ENCODE results near the gene EVC. TPM values are rescaled to one million over a fixed set of nuclear protein-coding genes. Genes with fewer than 3 reads are reported as not detected.

EVC gene
- total and polyA plus RNA-seq, 9 donors, result 16.4 to 63.5 (median 47.6) TPM

DNA sequence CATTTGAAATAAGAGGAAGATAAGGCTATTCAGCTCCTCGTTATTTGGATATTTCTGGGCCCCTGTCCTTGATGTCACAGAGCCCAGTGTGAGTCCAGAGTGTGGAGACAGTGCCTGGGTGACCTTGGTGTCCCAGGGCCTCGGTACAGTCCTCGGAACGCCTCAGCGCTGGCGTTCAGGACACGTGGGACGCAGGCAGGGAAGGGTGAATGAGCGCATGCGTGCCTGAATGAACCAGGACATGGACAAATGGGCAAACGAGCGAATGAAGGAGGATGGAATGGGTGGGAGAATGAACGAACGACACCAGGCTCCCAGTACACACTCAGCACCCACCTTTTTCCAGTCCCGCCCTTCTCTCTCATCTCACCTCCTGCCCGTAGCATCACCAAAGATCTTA is 44.2 kb downstream of the EVC start:
- H3K36me3 ChIP-seq, result peaks cover 5% of the 10 kb centered on the region
- 86 to 94% (median 94%) methylated on average over 16 of the region's 16 CpGs for WGBS, 3 donors
- H3K9me3 ChIP-seq, result no peaks in the 10 kb centered on the region
- no peak overlapping the region for H3K27ac ChIP-seq
- H3K4me3 ChIP-seq, result no peak overlapping the region
- no peak for TF ChIP-seq POLR2A (IDR thresholded peaks at IDR 0.05)
- no peak for TF ChIP-seq EP300 (IDR thresholded peaks at IDR 0.05)
- TF ChIP-seq, protein P1, sequence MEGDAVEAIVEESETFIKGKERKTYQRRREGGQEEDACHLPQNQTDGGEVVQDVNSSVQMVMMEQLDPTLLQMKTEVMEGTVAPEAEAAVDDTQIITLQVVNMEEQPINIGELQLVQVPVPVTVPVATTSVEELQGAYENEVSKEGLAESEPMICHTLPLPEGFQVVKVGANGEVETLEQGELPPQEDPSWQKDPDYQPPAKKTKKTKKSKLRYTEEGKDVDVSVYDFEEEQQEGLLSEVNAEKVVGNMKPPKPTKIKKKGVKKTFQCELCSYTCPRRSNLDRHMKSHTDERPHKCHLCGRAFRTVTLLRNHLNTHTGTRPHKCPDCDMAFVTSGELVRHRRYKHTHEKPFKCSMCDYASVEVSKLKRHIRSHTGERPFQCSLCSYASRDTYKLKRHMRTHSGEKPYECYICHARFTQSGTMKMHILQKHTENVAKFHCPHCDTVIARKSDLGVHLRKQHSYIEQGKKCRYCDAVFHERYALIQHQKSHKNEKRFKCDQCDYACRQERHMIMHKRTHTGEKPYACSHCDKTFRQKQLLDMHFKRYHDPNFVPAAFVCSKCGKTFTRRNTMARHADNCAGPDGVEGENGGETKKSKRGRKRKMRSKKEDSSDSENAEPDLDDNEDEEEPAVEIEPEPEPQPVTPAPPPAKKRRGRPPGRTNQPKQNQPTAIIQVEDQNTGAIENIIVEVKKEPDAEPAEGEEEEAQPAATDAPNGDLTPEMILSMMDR (IDR thresholded peaks at IDR 0.05), result no peak
- DNase-seq, result no peak
- intact Hi-C loops (cut with DNase I), result no loop called here
- H3K27me3 ChIP-seq, result no peaks in the 10 kb centered on the region
- H3K4me1 ChIP-seq (ENCODE audit: insufficient read depth), result no peaks in the 10 kb centered on the region

DNA sequence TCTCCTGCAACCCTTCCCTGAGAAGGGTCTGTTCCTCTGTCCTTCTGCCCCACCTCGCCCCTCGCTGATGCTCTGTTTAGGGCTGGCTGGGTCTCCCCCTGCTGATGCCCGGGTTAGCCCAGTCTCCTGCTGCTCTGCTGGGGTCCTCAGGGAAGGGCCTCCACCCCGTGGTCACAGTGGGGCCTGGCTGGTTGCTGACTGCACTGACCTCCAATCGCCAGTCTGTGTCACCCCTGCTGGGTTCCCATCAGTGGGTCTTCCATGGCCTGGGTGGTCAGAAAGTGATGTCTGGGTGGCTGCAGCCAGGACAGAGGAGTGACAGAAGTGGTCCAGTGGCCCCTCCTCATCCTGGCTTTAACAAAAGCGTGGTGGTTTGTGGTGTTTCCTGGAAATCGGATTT is 44.7 kb downstream of the EVC start:
- WGBS, 3 donors, result 78 to 93% (median 89%) methylated on average over 6 to 7 of the region's 7 CpGs
- intact Hi-C loops (cut with DNase I), result no loop called here
- TF ChIP-seq EP300 (IDR thresholded peaks at IDR 0.05), result no peak
- no peak for TF ChIP-seq POLR2A (IDR thresholded peaks at IDR 0.05)
- TF ChIP-seq, protein P1 (IDR thresholded peaks at IDR 0.05), result no peak
- peaks cover 5% of the 10 kb centered on the region for H3K36me3 ChIP-seq
- no peak for DNase-seq
- no peaks in the 10 kb centered on the region for H3K9me3 ChIP-seq
- H3K4me1 ChIP-seq (ENCODE audit: insufficient read depth), result no peaks in the 10 kb centered on the region
- no peak overlapping the region for H3K4me3 ChIP-seq
- no peak overlapping the region for H3K27ac ChIP-seq
- no peaks in the 10 kb centered on the region for H3K27me3 ChIP-seq

DNA sequence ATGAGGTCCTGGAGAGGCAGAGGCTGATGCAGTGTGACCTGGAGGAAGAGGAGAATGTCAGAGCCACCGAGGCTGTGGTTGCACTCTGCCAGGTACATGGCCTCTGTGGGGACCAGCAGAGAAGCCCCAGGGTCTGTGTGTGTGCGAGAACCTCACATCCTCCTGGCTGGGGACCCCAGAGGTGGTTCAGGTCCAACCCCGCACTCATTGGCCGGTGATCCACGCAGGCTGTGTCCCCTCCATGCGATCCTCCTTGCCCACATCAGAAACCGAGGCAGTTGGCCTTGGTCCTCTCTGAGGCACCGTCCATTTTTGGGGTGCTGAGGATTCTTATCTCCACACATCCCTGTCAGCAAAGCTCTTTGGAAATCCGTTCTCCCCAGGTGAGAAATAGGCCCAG is 45.3 kb downstream of the EVC start:
- Histone ChIP-seq H3K4me1 (ENCODE audit: insufficient read depth) (no peaks in the 10 kb centered on the region), H3K27ac (no peak overlapping the region), H3K27me3 (no peaks in the 10 kb centered on the region), H3K36me3 (peaks cover 5% of the 10 kb centered on the region), H3K4me3 (no peak overlapping the region), H3K9me3 (no peaks in the 10 kb centered on the region)
- WGBS, 3 donors, result 91 to 97% (median 96%) methylated on average over 9 of the region's 9 CpGs
- no peak for DNase-seq
- no peak for TF ChIP-seq POLR2A (IDR thresholded peaks at IDR 0.05)
- TF ChIP-seq EP300 (IDR thresholded peaks at IDR 0.05), result no peak
- TF ChIP-seq, protein P1 (IDR thresholded peaks at IDR 0.05), result no peak
- intact Hi-C loops (cut with DNase I), result no loop called here

DNA sequence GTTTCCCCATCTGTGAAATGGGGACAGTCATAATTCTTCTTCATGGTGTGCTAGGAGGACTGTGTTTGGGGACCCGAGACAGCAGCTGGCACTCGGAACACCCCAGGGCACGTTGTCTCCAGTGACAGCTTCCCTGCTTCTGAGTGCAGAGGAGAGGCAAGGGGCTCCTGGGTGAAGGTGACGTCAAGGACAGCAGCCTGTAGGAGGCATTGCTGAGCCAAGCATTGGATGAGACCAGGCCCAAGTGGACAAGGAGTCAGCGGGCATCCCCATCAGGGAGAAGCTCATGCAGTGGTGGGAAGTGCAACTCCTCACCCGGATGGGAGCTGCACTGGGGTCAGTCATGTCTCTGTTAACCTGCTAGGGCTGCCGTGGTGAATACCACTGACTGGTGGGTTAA is 46.1 kb downstream of the EVC start:
- Histone ChIP-seq H3K4me3 (no peak overlapping the region), H3K27ac (no peak overlapping the region), H3K36me3 (peaks cover 5% of the 10 kb centered on the region), H3K9me3 (no peaks in the 10 kb centered on the region), H3K27me3 (no peaks in the 10 kb centered on the region), H3K4me1 (ENCODE audit: insufficient read depth) (no peaks in the 10 kb centered on the region)
- DNase-seq, result no peak
- intact Hi-C loops (cut with DNase I), result no loop called here
- TF ChIP-seq, protein P1 (IDR thresholded peaks at IDR 0.05), result no peak
- TF ChIP-seq EP300 (IDR thresholded peaks at IDR 0.05) (no peak), POLR2A (IDR thresholded peaks at IDR 0.05) (no peak)
- WGBS, 3 donors, result 94 to 96% (median 95%) methylated on average over 7 of the region's 7 CpGs

DNA sequence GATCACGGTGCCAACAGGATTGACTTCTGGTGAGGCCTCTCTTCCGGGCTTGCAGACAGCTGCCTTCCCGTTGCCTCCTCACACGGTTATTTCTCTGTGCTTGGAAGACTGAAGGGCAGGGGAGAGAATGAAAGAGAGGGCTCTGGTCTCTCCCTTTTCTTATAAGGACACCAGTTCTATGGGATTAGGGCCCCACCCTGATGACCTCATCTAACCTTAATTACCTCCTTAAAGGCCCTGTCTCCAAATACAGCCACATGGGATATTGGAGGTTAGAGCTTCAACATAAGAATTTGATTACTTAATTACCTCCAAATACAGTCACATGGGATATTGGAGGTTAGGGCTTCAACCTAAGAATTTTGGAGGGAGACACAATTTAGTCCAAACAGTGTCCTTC is 46.5 kb downstream of the EVC start:
- H3K36me3 ChIP-seq, result peaks cover 5% of the 10 kb centered on the region
- WGBS, 3 donors, result 95 to 98% (median 96%) methylated on average over 4 of the region's 4 CpGs

More for the DNA sequence above, 46.5 kb downstream of the EVC start:
- Histone ChIP-seq H3K4me1 (ENCODE audit: insufficient read depth) (no peaks in the 10 kb centered on the region), H3K4me3 (no peak overlapping the region), H3K27ac (no peak overlapping the region), H3K27me3 (no peaks in the 10 kb centered on the region), H3K9me3 (no peaks in the 10 kb centered on the region)
- DNase-seq, result no peak
- intact Hi-C loops (cut with DNase I), result no loop called here
- TF ChIP-seq POLR2A (IDR thresholded peaks at IDR 0.05), result no peak
- no peak for TF ChIP-seq EP300 (IDR thresholded peaks at IDR 0.05)
- TF ChIP-seq, protein P1 (IDR thresholded peaks at IDR 0.05), result no peak
